GM12801 (cell line): Measurements from ENCODE around the gene EYA2.

Source experiments
- CTCF ChIP-seq: IDR thresholded peaks from one replicate; pipeline ENCODE4 v1.5.1; 2011; ENCODE audit warnings: control low read depth; ENCODE audit not compliant: insufficient read length; ENCODE audit errors: extremely low read depth

EYA2 gene

GRCh38 chr20:47040506-47041125, 146.0 kb downstream of the EYA2 start:
- no peak for TF ChIP-seq CTCF

- no peak for TF ChIP-seq CTCF
These were observed 146.8 kb downstream of the EYA2 start for GRCh38 chr20:47041396-47041899.

GRCh38 chr20:47042464-47042863, 147.8 kb downstream of the EYA2 start:
- no peak for TF ChIP-seq CTCF

GRCh38 chr20:47043086-47043485, 148.4 kb downstream of the EYA2 start:
- TF ChIP-seq CTCF, result no peak

GRCh38 chr20:47044938-47045337, 150.3 kb downstream of the EYA2 start:
- TF ChIP-seq CTCF, result no peak

- TF ChIP-seq CTCF, result no peak
These were observed 153.4 kb downstream of the EYA2 start for GRCh38 chr20:47048054-47048453.

GRCh38 chr20:47049771-47050170, 155.1 kb downstream of the EYA2 start:
- TF ChIP-seq CTCF, result no peak
